IMR-90 (cell line): Measurements from ENCODE around the gene ABCA6. TPM values are rescaled to one million over a fixed set of nuclear protein-coding genes. Genes with fewer than 3 reads are reported as not detected.

Experiments
- ATAC-seq: fragments of 200-7000 bp; cut with Tn5 transposase; 2 replicates; pipeline ENCODE4 v1.9.1; 2020; ENCODE audit warnings: low read depth, mild to moderate bottlenecking, moderate library complexity
- BruUV-seq: library from RNA; stranded (reverse); fragments of 400-500 nt; replicated peaks from 2 replicates; lab custom pipeline; 2021; lab: Mats Ljungman, UMichigan
- CTCF ChIA-PET: fragments of 300-600 bp; formaldehyde crosslinking; extraction: SDS; loops from one replicate; lab custom pipeline; 2021; ENCODE audit warnings: antibody characterized with exemption; lab: Yijun Ruan, JAX
- POLR2A ChIA-PET: fragments of 300-600 bp; sonication (Branson Sonifier 250); formaldehyde crosslinking; loops from one replicate; lab custom pipeline; 2022; ENCODE audit warnings: antibody characterized with exemption; ENCODE audit not compliant: unreplicated experiment; lab: Charles Lee
- DNase-seq: peaks from one replicate; pipeline ENCODE4 v3.0.0; 2013
- H2AFZ ChIP-seq: replicated peaks from 2 replicates; pipeline ENCODE3; 2013; ENCODE audit warnings: low read length, mild to moderate bottlenecking; ENCODE audit not compliant: poor library complexity
- H2AK5ac ChIP-seq: 2 replicates; pipeline ENCODE4 v1.6.1; 2013; ENCODE audit warnings: low read depth, low read length, inconsistent platforms
- H2AK9ac ChIP-seq: replicated peaks from 2 replicates; pipeline ENCODE3; 2013; ENCODE audit warnings: mild to moderate bottlenecking, low read depth, low read length, moderate library complexity; ENCODE audit not compliant: poor library complexity
- H2BK120ac ChIP-seq: 2 replicates; pipeline ENCODE4 v1.6.1; 2013; ENCODE audit warnings: low read depth, low read length, inconsistent platforms
- H2BK15ac ChIP-seq: 3 replicates; pipeline ENCODE4 v1.6.1; 2013; ENCODE audit warnings: low read depth, low read length, inconsistent platforms
- H2BK20ac ChIP-seq: 2 replicates; pipeline ENCODE4 v1.6.1; 2013; ENCODE audit warnings: low read depth, mild to moderate bottlenecking, inconsistent platforms, low read length, moderate library complexity
- H2BK5ac ChIP-seq: 2 replicates; pipeline ENCODE4 v1.6.1; 2013; ENCODE audit warnings: mild to moderate bottlenecking, low read depth, low read length, inconsistent platforms; ENCODE audit not compliant: poor library complexity, severe bottlenecking
- H3K14ac ChIP-seq: replicated peaks from 2 replicates; pipeline ENCODE4 v1.6.1; 2013; ENCODE audit warnings: low read depth, low read length, inconsistent platforms
- H3K18ac ChIP-seq: 2 replicates; pipeline ENCODE4 v1.6.1; 2013; ENCODE audit warnings: low read depth, low read length, control low read depth
- H3K23ac ChIP-seq: 2 replicates; pipeline ENCODE4 v1.6.1; 2013; ENCODE audit warnings: low read depth, low read length, inconsistent platforms
- H3K27ac ChIP-seq: 2 replicates; pipeline ENCODE4 v1.5.1; 2013; ENCODE audit warnings: mild to moderate bottlenecking, control low read depth, low read length; ENCODE audit not compliant: insufficient read depth
- H3K27me3 ChIP-seq: 2 replicates; pipeline ENCODE4 v1.6.1; 2013; ENCODE audit warnings: low read length; ENCODE audit not compliant: control insufficient read depth, insufficient read depth
- H3K36me3 ChIP-seq: 2 replicates; pipeline ENCODE4 v1.6.1; 2013; ENCODE audit warnings: low read length, mixed read lengths; ENCODE audit not compliant: control insufficient read depth, insufficient read depth
- H3K4ac ChIP-seq: 2 replicates; pipeline ENCODE4 v1.6.1; 2013; ENCODE audit warnings: low read depth, low read length, inconsistent platforms
- H3K4me1 ChIP-seq: 2 replicates; pipeline ENCODE4 v1.6.1; 2013; ENCODE audit warnings: low read length, mixed read lengths; ENCODE audit not compliant: control insufficient read depth, insufficient read depth
- H3K4me2 ChIP-seq: 2 replicates; pipeline ENCODE4 v1.6.1; 2013; ENCODE audit warnings: low read depth, mild to moderate bottlenecking, control low read depth, low read length, moderate library complexity
- H3K4me3 ChIP-seq: 2 replicates; pipeline ENCODE4 v1.5.1; 2013; ENCODE audit warnings: low read depth, mild to moderate bottlenecking, control low read depth, low read length, moderate library complexity; ENCODE audit not compliant: insufficient read depth
- H3K56ac ChIP-seq: 2 replicates; pipeline ENCODE4 v1.6.1; 2013; ENCODE audit warnings: low read length, inconsistent platforms; ENCODE audit not compliant: insufficient read depth; ENCODE audit errors: extremely low read depth
- H3K79me1 ChIP-seq, 2 experiments: 2 replicates each; pipeline ENCODE4 v1.6.1; 2013; ENCODE audit warnings: low read length in 2 of 2, inconsistent platforms in 1 of 2, low read depth in 1 of 2
- H3K9ac ChIP-seq: 2 replicates; pipeline ENCODE4 v1.6.1; 2013; ENCODE audit warnings: low read depth, low read length, control low read depth
- H3K9me1 ChIP-seq: 2 replicates; pipeline ENCODE4 v1.6.1; 2013; ENCODE audit warnings: low read length, inconsistent platforms; ENCODE audit not compliant: insufficient read depth
- H3K9me3 ChIP-seq: 2 replicates; pipeline ENCODE4 v1.6.1; 2013; ENCODE audit warnings: low read length; ENCODE audit not compliant: control insufficient read depth, insufficient read depth
- H4K20me1 ChIP-seq: 2 replicates; pipeline ENCODE4 v1.6.1; 2013; ENCODE audit warnings: low read length, inconsistent platforms; ENCODE audit not compliant: insufficient read depth
- H4K5ac ChIP-seq: 2 replicates; pipeline ENCODE4 v1.6.1; 2013; ENCODE audit warnings: mild to moderate bottlenecking, low read depth, low read length, control low read depth
- H4K8ac ChIP-seq, 2 experiments: 2 replicates each; pipeline ENCODE4 v1.6.1; 2013; ENCODE audit warnings: low read depth in 2 of 2, low read length in 2 of 2, control low read depth in 1 of 2, inconsistent platforms in 1 of 2
- H4K91ac ChIP-seq: 2 replicates; pipeline ENCODE4 v1.6.1; 2013; ENCODE audit warnings: low read depth, low read length, inconsistent platforms; ENCODE audit not compliant: insufficient read depth
- CEBPB ChIP-seq: IDR thresholded peaks from 2 replicates; pipeline ENCODE4 v1.6.1; 2012; ENCODE audit warnings: low read depth, low read length, improper control_type of control experiment
- MAFK ChIP-seq: IDR thresholded peaks from 2 replicates; pipeline ENCODE4 v1.6.1; 2012; ENCODE audit warnings: low read depth, low read length, improper control_type of control experiment
- SMC3 ChIP-seq: fragments of 150-350 bp; IDR thresholded peaks from 2 replicates; pipeline ENCODE4 v1.6.1; 2016; ENCODE audit warnings: low read depth, mild to moderate bottlenecking, antibody characterized with exemption, low read length, moderate library complexity
- WGBS, 2 experiments: methylation state at CpG; one replicate each; pipeline versions ENCODE4 v1.1.5 to v1.1.7; 2013; ENCODE audit warnings: missing lambda C conversion rate in 2 of 2; ENCODE audit not compliant: insufficient read length in 1 of 2; ENCODE audit errors: extremely low coverage in 2 of 2; 5-methylcytosine and 5-hydroxymethylcytosine counted together
- dilution Hi-C: fragments of 300-500 bp; cut with HindIII; formaldehyde crosslinking; loops from one replicate; pipeline ENCODE4 v1.14.3; 2018; ENCODE audit warnings: low sequenced_read_pairs; ENCODE audit not compliant: unreplicated experiment
- in situ Hi-C: fragments of 300-500 bp; cut with MboI; formaldehyde crosslinking; loops from 3 replicates; pipeline ENCODE4 v1.14.3; 2019; ENCODE audit warnings: low sequenced_read_pairs, inconsistent platforms, mixed read lengths
- intact Hi-C: fragments of 100-400 bp; cut with micrococcal nuclease; formaldehyde crosslinking; loops from 2 replicates; pipeline ENCODE4 v1.10.0; 2022
- polyA plus RNA-seq, 3 experiments: library from polyadenylated mRNA; depleted of rRNA; stranded (reverse); fragments of >200 nt; gene quantifications; 2 replicates each; pipeline ENCODE4 v1.2.3, GENCODE V29; 2012; ENCODE audit warnings: low replicate concordance in 1 of 3
- total RNA-seq: library from RNA; depleted of rRNA; stranded (reverse); fragments of >200 nt; gene quantifications from 2 replicates; pipeline ENCODE4 v1.2.3, GENCODE V29; 2012

Gene ABCA6
- total and polyA plus RNA-seq, 2 of the 4 experiments (the other 2 are of a cell fraction): under 0.01 TPM; not detected in 1

DNA sequence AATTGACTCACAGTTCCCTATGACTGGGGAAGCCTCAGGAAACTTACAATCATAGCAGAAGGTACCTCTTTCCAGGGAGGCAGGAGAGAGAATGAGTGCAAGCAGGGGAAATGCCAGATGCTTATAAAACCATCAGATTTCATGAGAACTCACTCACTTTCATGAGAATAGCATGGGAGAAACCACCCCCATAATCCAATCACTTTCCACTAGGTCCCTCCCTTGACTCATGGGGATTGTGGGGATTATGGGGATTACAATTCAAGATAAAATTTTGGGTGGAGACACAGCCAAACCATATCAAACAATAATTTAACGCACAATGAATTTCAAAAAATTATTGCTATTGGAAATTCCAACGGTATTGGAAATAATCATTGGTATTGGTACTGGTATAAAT is 96.0 kb downstream of the ABCA6 start:
- H3K4ac ChIP-seq: no peak overlapping the region

More for the DNA sequence above, 96.0 kb downstream of the ABCA6 start:
- Histone ChIP-seq H3K23ac (no peak overlapping the region), H2BK5ac (no peak overlapping the region), H4K20me1 (no peaks in the 10 kb centered on the region), H3K27ac (no peak overlapping the region), H3K56ac (no peak overlapping the region), H2BK120ac (no peak overlapping the region), H3K36me3 (no peaks in the 10 kb centered on the region), H3K4me1 (peaks cover 4% of the 10 kb centered on the region; the same call in 1 of the 2 replicates), H3K27me3 (no peaks in the 10 kb centered on the region), H4K8ac (no peak overlapping the region), H3K9me1 (peaks cover 2% of the 10 kb centered on the region; the same call in 1 of the 2 replicates), H3K14ac (no peak overlapping the region), H3K18ac (no peak overlapping the region; the same call in 1 of the 2 replicates), H3K4me2 (no peak overlapping the region), H3K9ac (no peak overlapping the region), H3K79me1 (no peaks in the 10 kb centered on the region), H2AFZ (no peak overlapping the region), H2AK9ac (no peak overlapping the region), H2AK5ac (no peak overlapping the region), H4K5ac (no peak overlapping the region), H3K9me3 (no peaks in the 10 kb centered on the region), H4K91ac (no peak overlapping the region), H3K4me3 (no peak overlapping the region), H2BK20ac (no peak overlapping the region), H2BK15ac (no peak overlapping the region)
- no peak for TF ChIP-seq SMC3
- no peak for TF ChIP-seq MAFK
- TF ChIP-seq CEBPB: no peak
- ChIA-PET CTCF (no interaction called here), POLR2A (no interaction called here)
- no TSS peak for BruUV-seq
- ATAC-seq (no peak), DNase-seq (no peak)
- whole genome bisulfite sequencing, 2 experiments: no CpG with 5 or more reads among the region's 2 CpGs
- dilution Hi-C loops (no loop called here), in situ Hi-C loops (no loop called here), intact Hi-C loops (no loop called here)
